HuH-7.5 (cell line): Measurements from ENCODE around the gene EXOG.

Experiments used
- DNase-seq: peaks from one replicate; pipeline ENCODE4 v3.0.0; 2011; ENCODE audit warnings: low spot score

Gene EXOG

GRCh38 chr3:38548154-38548931 is 52.2 kb downstream of the EXOG start:
- no peak for DNase-seq

DNA sequence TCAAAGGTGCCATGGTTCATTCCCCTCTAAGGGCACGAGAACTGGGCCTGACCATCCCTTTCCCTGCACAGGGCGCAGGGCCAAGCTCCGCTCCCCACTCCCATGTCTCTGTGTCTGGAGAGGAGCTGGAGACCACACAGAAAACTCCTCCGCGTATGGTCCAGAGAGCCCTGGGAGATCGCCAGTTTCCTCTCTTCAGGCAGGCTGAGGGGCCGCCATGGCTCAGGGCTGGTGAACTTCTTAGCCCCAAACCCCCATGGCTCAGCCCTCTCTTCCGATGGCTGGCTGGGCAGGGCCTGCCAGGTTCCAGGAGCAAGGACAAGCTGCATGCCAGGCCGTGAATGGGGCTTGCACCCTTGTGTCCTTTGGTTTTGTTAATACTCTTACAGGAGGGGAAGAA is 52.9 kb downstream of the EXOG start:
- no peak for DNase-seq

- no peak for DNase-seq
Measured at GRCh38 chr3:38549486-38549885, 53.3 kb downstream of the EXOG start.

DNA sequence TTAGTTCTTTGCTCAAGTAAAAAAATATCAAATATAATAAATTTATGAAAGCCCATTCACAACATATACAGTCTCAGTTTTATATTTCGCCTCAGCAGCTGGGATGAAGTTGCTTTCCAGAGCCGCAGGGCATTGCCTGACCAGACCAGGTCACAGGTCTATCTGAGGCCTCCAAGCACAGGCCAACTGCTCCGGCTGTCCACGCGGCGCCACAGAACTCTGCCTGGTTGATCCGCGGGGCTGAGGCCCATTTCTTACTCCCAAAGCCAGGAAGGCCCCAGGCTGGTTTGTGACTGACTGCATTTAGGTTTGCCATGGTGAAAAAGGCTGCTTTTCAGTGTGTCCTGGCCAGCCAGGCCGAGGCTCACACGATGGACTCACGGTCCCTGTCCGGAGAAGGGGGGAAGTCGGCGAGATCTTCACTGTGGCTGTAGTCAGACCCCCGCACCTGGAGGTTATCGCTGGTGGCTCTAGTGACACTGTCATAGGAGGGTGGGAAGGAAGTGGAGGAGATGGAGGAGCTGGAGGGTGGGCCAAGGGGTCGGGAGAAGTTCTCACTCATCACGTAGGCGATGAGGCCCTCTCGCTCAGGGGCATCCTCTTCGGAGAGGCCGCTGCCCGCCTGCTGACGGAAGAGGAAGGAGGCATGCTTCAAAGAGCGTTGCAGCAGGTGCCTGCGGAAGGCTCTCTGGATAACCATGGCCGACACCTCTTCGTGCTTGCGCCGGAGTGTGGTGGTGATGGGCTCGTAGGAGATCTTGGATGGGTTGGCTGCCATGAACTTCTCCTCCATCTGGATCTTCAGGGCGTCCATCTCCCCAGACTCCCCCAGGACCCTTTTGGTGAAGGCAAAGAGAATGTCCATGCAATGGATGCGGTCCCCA is 54.1 kb downstream of the EXOG start:
- DNase-seq, result no peak

DNA sequence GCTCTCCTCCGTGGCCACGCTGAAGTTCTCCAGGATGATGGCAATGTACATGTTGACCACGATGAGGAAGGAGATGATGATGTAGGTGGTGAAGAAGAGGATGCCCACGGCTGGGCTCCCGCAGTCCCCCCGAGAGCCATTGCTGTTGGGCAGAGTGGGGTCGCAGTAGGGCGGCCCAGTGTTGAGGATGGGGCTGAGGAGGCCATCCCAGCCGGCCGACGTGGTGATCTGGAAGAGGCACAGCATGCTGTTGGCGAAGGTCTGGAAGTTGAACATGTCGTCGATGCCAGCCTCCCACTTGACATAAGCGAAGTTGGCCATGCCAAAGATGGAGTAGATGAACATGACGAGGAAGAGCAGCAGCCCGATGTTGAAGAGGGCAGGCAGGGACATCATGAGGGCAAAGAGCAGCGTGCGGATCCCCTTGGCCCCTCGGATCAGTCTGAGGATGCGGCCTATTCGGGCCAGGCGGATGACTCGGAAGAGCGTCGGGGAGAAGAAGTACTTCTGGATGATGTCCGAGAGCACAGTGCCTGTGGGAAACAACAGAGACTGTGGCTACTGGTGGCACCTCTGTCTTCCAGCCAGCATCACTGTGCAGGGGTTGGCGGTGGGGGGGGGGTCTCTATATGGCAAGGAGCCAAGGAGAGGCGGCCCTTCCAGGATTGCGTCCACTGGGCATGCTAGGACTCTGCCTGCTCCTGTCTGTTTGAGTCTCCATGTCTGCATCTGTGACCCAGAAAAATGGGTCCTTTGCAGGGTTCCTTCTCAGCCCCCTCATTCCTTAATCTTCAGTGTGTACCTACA is 55.1 kb downstream of the EXOG start:
- no peak for DNase-seq

- DNase-seq, result no peak
Measured at GRCh38 chr3:38552364-38552763, 56.2 kb downstream of the EXOG start.

DNA sequence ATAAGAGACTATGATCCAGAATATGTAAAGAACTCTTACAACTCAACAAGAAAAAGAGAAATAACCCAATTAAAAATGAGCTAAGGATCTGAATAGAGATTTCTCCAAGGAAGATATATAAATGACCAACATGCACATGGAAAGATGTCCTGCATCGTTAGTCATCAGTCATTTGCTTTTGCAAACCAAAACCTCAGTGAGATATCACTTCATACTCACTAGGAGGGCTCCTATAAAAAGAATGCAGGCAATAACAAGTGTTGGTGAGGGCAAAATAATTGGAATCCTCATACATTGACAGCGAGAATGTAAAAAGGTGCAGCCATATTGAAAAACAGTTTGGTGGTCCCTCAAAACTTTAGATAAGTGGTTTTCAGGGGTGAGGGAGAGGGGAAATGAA is 56.9 kb downstream of the EXOG start:
- DNase-seq, result no peak

DNA sequence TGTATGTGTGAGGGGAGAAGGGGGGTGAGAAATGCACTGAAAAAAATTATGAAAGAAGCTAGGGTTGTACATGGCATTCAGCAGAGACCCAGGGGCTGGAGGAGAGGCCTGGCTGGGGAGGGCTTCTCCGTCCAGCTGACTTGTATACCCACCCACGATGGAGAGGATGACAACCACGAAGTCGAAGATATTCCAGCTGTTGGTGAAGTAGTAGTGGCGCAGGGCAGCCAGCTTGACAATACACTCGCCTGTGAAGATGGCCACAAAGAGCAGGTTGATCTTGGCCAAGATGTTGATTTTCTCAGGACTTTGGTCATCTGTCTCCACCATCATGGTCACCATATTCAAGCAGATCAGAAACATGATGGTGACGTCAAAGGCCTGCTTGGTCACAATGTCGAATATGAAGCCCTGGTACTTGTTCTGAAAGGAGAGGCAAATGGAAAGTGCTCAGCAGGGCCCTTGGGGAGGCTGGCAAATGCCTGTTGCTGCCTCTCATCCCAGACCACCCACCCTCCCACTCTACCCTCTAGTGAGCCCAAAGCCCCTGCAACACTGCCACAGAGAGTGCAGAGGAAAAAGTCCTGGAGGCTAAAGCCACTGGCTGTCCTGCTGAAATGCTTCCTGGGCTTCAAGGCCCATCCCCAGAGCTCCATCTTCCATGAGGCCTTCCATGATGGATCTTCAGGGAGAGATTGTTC is 58.1 kb downstream of the EXOG start:
- no peak for DNase-seq

DNA sequence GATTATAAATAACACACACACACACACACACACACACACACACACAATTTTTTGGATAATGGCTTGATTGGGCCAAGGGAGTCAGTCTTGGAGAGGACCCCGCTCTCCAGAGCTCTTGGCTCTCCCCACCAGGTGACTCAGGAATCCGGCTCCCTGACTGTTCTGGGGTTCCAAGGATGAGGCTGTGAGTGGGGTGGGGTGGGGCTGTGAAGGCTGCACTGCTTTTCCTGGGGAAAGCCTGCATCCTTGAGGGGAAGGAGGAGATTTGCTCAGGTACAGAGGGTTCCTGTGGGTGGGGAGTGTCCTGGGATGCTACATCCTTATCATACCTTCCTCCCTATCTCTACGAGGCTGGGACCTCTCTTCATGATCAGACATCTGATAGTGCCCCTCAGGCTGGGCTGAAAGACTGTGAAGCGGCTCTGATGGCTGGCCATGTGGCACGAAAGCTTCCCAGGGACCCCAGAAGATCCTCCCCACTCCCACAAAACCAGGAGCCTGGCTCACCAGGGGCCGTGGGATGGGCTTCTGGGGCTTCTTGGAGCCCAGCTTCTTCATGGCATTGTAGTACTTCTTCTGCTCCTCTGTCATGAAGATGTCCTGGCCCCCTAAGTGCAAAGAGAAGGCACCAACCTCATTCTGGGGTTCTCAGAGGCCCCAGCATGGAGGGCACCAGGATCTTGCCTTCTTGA is 59.2 kb downstream of the EXOG start:
- no peak for DNase-seq

DNA sequence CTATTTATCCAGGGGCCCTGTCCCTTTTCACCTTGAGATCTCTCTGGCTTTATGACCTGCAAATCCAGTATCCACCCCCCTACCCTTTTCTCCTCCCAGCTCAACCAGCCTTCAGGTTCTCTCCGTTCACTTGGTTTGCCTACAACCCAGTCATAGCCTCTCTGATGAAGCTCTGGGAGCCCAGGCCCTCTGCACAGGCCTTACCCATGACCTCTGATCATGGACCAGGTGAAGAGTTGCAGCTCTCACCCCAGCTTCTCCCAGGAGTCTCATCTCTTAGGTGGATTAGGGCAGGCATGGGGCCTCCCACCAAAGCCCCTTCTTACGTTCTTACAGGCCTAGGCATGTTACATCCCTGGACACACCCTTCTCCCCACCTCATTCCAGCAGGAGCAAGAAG is 59.8 kb downstream of the EXOG start:
- DNase-seq, result no peak

- no peak for DNase-seq
Measured at GRCh38 chr3:38556640-38557358, 60.7 kb downstream of the EXOG start.

GRCh38 chr3:38558864-38559263 is 62.7 kb downstream of the EXOG start:
- no peak for DNase-seq

- no peak for DNase-seq
Measured at GRCh38 chr3:38560284-38560683, 64.1 kb downstream of the EXOG start.

- DNase-seq, result no peak
Measured at GRCh38 chr3:38560996-38561717, 65.0 kb downstream of the EXOG start.

DNA sequence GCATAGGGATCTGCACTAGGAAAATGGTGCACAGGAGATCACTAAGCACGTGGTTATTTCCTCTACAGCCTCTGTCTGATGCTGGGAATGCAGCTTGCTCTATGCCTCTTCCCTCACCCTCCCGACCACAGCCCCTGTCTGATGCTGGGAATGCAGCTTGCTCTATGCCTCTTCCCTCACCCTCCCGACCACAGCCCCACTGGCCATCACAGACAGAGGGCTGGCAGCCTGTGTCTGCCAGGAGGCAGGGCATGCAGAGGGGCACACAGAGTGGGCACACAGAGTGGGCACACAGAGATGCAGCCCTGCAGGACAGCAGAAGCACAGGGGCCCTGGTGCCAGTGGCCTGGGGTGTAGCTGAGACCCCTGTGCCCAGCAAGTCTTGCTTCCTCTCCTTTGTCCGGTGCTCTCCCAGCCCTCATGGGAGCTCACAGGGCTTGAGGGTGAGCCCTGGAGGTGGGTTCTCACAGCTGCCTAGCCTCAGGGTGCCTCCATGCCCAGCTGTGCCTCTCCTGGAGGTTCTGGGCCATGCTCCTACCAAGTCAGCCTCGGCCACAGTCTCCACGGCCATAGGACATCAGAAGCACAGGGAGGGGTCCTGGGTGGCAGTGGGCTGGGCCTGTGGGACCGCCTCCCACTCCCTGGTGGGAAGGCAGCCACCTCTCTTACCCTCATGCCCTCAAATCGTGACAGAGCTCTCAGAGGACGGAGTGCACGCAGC is 65.8 kb downstream of the EXOG start:
- DNase-seq, result no peak

DNA sequence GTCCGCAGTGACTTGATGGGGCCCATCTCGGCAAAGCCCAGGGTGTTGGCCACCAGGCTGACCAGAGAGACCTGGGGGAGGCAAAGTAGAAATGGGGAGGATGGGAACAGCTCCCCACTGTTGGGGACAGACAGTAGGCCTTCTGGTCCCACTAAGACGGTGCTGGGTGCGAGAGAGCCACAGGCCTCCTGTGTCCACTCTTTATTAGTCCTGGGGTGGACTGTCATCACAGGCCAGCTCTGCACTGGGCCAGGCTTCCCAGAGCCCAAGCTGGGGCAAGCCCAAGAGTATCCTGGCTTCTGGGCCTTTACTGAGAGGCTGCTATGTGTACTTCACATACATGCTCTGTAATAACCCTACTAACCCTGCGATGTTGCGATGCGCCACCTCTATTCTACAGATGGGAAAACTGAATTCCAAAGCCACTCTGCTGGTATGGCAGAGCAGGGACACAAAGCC is 66.4 kb downstream of the EXOG start:
- no peak for DNase-seq

- no peak for DNase-seq
Measured at GRCh38 chr3:38563070-38563885, 67.1 kb downstream of the EXOG start.

- no peak for DNase-seq
Measured at GRCh38 chr3:38563886-38564270, 67.7 kb downstream of the EXOG start.
